GM19240 (cell line): ENCODE data around the gene AKAP7.
A peak's percentile ranks its signal among the peaks of the same experiment; 100 is the strongest.

ENCODE experiments used
- DNase-seq: peaks from one replicate; pipeline ENCODE4 v3.0.0; 2011; ENCODE audit warnings: low spot score; ENCODE audit not compliant: insufficient read length

Gene AKAP7

DNA sequence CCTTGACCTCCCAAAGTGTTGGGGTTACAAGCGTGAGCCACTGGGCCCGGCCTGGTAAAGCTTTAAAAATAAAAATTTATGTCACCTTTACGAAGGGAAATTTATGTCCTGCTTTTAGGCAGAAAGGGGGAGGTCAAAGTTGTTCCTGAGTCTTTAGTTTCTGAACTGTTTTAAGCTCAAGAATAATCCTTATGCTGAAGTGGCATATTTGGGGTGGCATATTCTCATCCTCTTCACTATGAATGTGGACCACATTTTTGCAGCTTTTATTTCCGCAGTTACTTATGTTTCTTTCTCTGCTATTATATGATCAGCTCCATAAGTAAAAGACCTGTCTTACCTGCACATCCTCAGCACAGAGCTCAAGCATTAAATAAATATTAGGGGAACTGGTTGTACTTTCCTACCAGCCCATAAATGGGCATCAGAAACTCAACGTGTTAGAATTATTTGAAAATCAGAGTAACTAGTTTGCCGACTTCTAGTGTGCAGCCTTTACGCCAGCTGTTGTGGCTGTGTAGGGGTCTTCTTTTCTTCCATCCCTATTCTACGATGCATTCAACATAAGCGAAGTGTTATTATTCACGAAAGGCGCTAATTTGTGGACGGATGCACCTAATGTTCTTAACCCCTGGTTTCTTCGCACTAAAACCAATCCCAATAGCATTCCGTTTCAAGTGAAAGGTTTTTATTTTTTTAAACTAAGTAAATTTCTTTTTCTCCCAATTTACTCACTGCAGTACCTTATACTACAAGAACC lies 867 bp upstream of the AKAP7 start:
- DNase-seq: no peak

DNA sequence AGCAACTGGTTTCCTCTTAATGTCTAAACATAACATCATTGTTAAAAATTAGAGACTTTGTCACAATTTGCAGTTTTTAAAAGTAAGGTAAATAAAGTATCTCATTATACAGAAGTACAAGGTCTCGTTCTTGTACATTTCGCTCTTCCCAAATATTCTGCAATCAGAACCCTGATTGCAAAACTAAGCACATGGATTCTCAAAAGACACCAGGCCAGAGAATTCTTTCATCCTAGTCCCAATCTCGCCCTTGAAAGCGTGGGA lies 355 bp upstream of the AKAP7 start:
- no peak for DNase-seq

DNA sequence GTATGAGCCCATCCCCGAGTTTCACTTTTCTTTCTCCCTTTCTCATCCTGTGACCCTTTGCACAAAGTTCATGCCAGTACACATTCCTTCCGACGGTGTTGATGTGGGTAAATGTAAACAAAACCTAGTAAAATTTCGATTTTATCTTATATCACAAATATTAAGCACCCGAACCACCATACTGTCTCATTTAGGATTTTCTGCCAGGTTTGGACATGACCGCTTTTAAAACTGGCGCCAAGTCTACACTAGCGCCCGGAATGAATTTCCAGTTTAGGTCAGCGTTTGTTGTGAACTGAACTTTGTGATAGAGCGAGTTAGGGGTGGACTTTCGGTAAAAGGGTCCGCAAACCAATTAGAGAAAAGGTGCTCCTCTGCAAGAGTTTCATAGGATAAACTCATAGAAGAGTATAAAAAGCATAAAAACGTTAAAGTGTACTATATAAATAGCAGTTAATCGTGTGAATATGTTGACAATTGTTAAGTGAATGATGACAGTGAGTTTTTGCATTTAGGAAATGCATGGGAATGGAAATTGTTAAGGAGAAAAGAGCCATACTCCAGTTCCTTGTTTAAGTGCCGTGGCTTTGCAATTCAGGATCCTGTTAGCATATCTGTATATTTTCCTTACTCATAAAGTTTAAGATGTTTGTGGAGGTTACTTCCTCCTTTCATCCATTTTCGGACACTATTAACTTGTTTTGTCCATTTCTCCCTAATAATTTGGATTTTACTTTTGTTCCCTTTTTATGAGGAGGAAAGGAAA lies 937 bp downstream of the AKAP7 start:
- DNase-seq: peak; percentile 4

DNA sequence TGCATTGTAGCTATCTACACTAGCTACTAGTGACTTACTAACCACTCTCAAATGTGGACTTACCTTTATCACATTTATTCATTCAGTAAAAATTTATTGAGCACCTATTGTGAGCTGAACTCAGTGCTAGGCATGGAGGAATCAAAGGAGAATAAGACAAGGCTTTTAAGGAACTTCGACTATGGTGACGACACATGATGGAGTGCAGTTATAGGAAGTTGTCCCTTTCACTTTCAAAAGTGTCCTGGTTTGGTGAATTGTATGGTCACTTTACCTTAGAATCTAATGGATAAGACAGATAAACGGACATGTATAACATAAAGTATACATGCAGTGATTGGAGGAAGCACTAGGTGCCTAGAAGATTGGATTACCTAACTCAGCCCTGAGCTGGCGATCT lies 4.3 kb downstream of the AKAP7 start:
- DNase-seq: no peak

DNA sequence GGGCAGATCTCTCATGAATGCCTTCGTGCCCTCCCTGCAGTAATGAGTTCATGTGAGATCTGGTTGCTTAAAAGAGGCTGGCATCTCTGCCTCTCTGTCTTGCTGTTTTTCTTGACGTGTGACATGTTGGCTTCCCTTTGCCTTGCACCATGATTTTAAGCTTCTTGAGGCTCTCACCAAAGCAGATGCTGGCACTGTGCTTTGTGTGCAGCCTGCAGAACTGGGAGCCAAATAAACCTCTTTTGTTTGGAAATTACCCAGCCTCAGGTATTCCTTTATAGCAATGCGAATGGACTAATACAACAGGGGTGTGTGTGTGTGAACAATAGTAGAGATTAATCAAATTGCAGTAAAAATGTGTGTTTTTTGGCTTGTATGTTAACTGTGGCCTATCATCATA lies 8.1 kb downstream of the AKAP7 start:
- DNase-seq: no peak

DNA sequence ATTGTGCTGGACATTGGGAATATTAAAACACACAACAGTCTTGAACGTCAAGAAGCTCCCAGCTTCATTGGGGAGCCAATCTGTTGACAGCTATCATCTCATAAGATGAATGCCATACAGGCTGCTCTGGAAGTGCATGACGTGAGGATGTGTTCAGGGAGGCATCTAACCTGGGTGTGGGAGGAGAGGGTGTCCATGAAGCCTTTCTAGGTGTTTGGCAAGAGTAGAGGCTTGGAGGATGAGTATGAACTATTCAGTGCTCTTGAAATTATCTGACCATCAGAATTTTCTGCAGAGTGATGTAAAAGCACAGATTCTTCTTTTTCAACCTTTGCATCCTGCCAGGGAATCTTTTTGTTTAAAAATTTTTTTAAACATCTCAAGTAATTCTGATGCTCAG lies 11.6 kb downstream of the AKAP7 start:
- no peak for DNase-seq

DNA sequence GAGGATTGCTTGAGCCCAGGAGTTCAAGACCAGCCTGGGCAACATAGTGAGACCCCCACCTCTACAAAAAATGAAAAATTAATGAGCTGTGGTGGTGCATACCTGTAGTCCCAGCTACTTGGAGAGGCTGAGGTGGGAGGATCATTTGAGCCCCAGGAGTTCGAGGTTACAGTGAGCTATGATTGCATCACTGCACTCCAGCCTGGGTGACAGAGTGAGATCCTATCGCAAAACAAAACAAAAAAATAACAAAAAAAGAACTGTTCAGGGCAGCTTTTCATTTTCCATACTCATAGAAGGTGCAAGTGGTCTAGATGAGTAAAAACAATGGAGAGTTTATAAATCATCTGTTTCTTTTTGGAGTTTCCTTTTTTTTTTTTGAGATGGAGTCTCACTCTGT lies 21.1 kb downstream of the AKAP7 start:
- DNase-seq: no peak

DNA sequence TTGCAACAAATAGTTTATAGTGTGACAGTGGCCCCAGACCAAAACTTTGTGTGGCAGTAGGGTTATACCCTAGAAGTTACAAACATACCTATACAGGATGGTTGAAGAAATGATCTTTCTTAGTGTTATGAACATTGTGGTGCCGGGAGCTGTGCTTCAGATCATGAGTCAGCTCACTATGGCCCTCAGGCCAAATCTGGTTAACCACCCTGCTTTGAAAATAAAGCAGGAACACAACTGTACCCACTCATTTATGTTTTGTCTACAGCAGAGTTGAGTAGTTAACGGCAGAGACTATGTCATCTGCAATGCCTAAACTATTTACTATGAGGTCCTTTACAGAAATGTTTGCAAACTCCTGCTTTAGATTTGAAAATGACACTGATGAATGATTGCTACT lies 24.3 kb downstream of the AKAP7 start:
- no peak for DNase-seq

DNA sequence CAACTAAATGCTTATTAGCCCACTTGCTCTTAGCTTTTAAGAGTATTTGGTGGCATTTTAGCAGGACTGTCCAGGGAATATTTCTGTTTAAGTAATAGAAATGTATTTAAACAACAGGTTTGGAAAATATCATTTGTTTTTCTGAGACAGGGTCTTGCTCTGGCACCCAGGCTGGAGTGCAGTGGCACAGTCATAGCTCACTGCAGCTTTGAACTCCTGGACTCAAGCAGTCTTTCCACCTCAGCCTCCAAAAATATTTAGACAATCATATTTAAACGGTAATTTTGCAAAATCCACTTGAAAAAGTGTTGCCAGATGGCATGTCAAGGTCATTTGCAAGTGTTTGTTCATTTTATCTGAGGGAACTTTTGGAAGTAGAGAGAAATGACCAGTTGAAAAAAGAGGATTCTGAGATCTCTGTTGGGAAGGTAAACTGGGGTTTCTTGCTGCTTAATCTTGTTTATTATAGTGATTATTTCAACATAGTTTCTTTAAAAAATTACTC lies 25.0 kb downstream of the AKAP7 start:
- DNase-seq: no peak

DNA sequence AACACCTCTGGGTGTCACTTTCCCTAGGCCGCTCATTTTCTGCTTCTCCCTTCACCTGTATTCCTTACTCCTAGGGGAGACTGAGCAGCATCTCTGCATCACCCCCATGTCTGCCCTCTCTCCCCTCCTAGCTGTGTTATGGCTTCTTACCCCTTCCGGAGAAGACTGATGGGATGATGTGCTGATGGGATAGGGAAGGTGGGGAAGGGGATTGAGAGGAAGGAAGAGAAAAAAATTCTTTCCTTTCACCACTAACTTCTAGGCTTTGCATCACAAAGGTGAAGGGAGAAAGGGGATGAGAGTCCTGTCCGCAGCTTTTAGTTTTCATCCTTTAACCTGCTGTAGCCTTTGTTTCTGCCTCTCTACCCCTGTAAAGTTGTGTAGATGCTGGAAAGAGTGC lies 26.7 kb downstream of the AKAP7 start:
- DNase-seq: no peak

DNA sequence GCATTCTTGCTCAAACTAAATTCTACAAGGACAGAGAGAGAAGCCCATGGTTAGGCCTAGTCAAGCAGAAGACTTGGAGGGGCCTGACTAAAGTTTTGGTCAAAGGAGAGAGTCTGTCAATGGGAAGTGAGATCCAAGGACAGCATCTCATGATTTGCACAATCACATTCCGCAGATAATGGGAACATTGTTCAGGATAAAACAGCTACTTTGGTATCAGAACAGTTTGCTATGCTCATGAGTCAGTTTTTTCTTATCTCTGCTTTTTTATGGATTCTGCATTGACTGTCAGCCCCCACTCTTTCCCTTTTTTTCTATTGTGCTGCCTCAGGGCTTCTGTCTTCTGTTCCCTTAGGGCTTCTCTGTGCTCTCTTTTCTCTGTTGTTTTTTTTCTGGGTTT lies 28.6 kb downstream of the AKAP7 start:
- no peak for DNase-seq

DNA sequence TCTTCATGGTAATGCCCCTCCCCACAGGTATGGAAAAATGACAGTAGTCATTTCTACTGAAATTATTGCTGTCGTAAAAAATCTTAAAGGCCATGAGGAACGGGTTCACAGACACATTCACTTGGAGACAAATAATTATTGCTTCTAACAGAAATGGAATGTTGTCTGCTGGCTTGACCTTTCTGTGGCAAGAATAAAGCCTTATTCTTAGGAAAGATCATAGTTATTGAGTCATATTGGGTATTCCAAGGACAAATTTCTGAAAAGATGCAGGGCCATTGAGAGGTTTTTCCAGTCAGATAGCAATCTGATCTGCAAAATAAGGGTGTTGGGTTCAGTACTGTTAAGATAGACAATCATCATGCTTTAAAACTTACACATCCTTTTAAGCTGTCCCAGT lies 29.2 kb downstream of the AKAP7 start:
- DNase-seq: no peak

DNA sequence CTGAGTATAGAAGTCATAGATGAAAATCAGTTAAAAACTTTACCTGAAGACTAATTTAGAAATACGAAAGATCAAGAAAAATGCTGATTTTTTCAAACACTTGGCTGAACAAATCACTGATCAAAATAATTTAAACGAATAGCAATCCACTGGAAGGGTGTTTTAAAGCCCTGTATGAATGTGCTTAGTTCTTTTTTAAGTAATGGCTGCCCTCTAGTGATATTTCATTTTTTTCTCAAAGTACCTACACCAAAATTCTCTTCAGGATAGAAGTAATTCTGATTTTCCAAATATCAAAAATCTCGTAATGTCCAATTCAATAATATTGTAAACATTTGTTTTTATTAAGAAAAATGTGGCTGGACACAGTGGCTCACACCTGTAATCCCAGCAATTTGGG lies 32.5 kb downstream of the AKAP7 start:
- DNase-seq: no peak

DNA sequence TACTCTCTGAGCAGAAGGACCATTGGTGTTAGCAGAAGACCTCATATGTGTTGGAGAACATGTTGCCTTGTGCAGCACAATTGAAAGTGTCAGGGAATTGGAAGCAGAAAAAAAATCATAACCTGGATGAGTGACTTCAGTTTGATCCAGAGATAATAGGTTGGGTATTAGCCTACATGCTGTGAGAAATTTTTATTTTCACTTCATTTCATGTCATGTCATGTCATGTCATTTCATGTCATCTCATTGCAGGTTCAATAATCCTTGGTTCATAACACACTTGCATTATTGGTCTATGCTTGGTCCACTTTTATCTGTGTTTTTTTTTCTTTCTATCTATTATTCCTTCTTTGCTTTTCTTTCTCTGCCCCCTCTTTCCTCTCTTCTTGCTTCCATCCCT lies 34.3 kb downstream of the AKAP7 start:
- DNase-seq: no peak

DNA sequence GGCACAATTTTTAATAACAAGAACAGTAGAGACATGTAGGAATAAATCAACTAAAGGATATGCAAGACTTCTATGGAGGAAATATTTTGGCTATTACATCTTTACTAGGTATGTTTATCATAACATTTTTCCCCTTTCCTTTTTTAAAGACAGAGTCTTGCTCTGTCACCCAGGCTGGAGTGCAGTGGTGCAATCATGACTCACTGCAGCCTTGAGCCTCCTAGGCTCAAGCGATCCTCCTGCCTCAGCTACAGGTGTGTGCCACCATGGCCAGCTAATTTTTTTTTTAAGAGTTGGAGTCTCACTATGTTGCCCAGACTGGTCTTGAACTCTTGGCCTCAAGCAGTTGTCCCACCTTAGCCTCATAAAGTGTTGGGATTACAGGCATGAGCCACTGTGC lies 37.0 kb downstream of the AKAP7 start:
- DNase-seq: no peak

DNA sequence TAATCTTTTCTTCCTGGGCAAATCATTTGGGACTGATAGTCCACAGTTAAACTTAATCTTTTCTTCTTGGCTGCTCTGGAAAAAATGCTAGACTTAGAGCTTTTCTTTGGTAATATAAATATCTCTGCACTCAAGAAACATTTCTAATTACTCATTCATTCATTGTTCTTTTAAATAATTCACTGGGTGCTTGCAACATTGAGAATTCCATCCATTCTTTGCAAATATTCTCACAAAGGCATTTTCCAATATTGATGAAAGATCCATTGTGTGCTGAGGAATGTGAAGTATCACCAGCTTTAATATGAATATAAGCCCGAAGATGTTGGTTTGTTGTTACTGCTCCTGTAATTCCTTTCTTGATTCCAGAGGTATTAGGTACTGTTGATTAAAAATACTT lies 38.4 kb downstream of the AKAP7 start:
- DNase-seq: no peak

DNA sequence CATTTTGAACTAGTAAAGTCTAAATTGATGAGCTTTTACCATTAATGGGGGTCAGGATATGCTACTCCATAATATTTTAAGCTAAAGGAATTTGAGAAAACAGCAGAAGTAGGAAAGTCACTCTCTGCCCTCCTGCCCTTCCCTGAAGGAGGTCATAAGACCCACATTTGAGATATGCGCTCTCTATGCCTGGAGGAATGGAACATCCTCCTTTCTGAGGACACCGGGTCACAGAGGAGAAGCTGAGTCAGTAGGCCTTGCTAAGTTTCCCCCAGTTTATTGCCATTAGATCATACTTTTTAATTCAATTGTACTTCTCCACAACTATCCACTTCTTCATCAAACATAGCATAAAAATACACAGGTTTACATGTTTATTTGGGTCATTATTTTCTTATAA lies 40.3 kb downstream of the AKAP7 start:
- DNase-seq: no peak

DNA sequence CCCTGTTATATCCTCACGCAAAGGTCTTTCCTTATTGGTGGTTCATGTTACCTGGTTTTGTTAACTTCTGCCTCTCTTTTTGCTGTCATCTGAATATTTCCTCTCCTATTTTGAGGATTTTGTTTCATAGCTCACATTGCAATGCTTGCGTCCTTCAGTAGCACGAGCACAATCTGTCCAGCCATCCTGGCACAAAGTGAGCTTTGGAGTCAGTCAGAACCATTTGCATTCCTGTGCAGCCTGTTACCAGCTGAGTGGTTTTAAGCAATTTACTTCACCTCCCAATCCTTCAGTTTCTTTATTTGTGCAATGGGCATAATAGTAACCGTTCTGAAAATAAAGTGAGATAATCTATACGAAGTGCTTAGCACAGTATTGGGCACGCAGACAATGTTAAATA lies 42.7 kb downstream of the AKAP7 start:
- DNase-seq: no peak

DNA sequence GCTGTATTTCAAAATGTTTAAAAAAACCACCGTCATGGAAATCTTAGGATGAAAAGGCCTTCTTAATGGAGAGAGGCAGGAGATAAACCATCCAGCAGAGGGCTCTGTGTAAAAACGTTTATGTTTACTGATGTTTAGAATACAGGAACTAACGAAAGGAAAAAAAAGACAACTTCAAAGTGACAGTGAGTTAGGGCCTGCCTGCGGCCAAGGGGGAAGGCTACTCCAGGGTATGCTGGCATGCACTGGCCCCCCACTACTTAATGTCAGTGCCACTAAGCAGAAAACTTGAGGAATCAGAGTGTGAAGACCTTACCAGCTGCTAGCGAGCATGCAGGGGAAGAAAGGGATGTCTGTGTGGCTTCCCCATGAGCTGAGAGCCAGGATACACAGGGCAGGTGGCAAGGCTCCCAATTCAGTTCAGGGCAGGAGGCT lies 47.7 kb downstream of the AKAP7 start:
- no peak for DNase-seq

DNA sequence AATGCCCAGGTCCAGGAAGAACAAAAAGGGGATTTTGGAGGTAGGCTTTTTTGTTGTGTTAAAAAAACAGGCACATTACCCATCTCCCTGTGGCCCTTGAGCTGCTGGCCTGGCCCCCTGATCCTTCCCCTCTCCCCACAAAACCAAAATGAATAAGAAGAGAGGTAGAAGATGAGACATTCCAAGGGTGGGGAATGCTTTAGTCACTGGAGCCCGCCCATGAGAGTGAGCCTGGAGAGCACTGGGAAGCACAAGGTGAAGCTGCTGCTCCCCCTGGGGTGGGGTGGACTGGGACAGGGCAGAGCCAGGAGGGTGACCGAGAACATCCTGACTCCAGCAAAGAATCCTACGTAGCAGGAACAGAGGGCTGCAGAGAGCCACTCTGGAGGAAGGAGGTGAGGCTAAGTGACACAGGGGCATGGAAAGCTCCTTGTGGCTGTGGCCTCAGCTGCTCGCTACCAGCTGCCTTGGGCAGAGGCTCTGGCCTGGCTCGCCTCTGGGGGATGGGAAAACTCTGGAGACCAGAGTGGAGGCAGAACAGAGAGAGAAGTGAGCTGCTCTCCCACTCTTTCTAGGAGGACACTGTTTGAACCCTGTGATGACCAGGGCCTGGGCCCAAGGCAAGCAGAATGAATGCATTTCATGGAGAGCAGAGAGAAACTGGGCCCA lies 48.3 kb downstream of the AKAP7 start:
- DNase-seq: no peak

DNA sequence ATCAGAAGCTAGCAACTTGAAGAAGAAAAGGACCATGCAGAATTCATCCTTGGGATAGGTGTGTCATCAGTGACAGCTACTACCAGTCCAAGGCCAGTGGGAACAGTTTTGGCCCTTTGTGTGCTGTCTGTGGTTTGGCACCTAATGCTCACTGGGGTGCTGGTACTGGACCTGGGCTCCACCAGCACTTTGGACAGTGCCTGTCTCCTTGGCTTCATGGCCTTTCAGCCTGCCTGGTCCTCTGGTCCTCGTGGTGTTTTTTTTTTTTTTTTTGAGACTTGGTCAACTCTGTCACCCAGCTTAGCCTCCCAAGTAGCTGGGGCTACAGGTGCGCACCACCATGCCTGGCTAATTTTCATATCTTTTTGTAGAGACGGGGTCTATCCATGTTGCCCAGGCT lies 56.3 kb downstream of the AKAP7 start:
- no peak for DNase-seq

DNA sequence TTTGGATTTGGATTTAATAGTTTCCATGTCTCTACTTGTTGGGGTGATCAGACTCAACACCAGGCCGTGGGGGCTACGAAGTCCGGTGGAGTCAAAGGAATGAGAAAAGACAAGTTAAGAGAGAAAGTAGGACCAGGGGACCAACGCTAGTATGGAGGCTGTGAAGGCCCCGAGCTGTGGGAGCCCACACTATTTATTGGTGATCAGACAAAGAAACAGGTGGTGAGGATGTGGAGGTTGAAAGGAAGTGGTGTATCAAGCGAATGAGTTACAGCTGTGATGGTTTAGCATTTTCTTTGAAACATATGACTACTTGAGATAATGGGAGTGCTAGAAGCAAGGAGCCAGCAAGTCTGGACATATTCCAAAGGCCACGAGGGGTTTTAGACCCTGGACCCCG lies 62.4 kb downstream of the AKAP7 start:
- no peak for DNase-seq
